HG02884 (cell line): Measurements from ENCODE around the gene NUBP1.
A peak's percentile ranks its signal among the peaks of the same experiment; 100 is the strongest.
"Not testable (repeated sequence)": the region's sequence is repeated elsewhere in the genome, so short reads cannot be mapped to it uniquely, and the experiment has no call there.

Experiments used
- ATAC-seq: cut with Tn5 transposase; IDR thresholded peaks from one replicate; pipeline ENCODE4 v1.9.1; 2021; ENCODE audit warnings: mild to moderate bottlenecking, moderate library complexity; ENCODE audit not compliant: unreplicated experiment

The NUBP1 gene

GRCh38 chr16:10743610-10744369 is at the start of gene NUBP1:
Gene NUBP1, plus strand, starts transcription at chr16:10743842. Its CDS starts 22 bp downstream, at chr16:10743864.
- peak; percentile 78 for ATAC-seq

DNA sequence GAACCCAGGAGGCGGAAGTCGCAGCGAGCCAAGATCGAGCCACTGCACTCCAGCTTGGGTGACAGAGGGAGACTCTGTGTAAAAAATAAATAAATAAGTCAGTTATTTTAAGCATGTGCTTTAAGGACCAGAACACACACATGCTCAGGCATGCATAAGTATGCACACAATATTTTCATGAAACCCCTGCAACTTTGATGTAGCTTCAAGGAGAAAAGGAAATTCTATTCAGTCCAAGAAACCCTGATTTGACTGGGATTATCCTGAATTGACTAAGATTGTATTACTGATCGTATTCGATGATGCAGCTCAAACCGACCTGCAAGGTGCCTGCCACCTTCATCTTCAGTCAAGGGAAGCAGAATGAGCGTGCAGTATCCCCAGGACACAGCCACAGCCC is 49.8 kb upstream of the NUBP1 start:
- ATAC-seq: no peak

DNA sequence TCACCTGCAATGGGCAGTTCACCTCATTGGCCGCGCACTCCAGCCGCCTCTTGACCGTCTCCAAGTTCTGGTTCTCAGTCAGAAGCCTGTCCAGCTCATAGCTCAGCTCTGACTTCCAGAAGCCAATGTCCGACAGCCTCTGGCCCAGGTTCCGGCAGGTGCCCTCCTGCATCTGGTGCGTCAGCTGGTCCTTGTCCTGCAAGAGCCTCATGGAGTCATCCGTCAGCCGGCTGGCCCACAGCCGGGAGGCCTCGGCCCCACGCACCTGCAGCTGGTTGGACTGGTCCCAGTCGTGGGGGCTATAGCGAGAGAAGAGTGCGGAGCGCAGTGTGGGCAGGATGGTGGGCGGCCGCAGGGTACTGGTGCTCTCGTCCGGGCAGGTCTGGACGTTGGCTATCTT is 49.3 kb upstream of the NUBP1 start:
- no peak for ATAC-seq

DNA sequence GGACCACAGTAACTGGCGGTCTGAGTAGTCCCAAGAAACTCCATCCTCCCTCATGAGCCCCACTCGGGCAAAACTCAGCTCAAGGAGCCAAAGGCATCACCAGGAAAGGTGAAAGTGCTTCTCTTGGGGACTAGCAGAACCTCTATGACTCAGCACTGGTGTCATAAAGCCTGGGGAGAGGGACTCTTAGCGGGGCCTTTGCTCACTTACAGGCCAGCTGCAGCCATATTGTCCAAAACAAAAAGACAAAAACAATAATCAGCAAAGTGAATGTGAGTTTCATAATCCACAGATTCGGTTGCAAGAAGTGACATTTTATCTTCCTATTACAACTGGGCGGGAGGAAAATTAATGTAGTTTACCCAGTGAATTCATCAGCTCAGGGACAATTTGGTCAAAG is 48.8 kb upstream of the NUBP1 start, which contains the start of gene TEKT5:
Gene TEKT5, minus strand, starts transcription at position 101 of the 400 bp plus-strand sequence. Its CDS starts 57 bp downstream, at position 44.
- ATAC-seq: no peak

- no peak for ATAC-seq
These were observed 43.9 kb upstream of the NUBP1 start for GRCh38 chr16:10699756-10700155.

GRCh38 chr16:10708969-10709368 is 34.7 kb upstream of the NUBP1 start:
- no peak for ATAC-seq

- no peak for ATAC-seq
These were observed 15.4 kb upstream of the NUBP1 start for GRCh38 chr16:10728003-10728887.

DNA sequence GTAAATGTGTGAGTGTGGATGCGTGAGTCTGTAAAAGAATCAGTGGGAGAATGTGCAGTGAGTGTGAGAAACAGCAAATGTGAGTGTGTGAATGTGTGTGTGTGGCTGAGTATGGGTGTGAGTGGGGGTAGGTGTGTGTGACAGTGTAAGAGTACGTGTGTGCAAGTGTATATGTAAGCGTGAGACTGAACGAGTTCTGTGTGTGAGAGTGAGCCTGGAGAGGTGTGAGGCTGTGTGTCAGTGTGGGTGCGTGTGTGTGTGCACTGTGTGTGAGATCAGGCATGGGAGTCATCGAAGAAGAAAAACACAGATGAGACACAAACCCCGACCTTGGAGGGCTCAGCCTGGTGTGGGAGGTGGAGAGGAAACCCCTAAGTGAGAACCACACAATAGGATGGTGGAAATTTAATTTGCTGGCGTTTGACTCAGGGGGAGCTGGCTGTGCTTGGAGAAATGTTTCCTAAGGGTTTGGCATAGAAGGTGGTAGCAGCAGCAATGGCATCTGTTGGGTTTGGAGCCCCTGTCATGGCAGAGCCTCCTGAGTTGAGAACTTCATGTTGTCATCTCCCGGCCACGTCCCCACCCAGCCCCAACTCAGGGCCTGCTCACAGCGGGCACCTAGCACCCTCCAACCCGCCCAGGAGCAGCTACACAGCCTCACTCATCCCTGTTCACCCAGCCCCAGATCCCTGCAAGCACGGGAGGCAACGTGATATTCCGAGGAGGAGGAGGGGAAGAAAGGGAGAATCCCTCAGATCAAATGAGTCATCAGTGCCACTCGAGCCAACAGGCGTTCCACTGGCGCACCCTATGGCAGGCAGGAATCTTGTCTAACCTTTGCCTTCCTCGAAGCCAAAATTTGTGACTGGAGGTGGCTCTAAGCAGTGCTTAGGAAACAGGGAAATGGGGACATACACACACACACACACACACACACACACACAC is 14.3 kb upstream of the NUBP1 start:
- ATAC-seq: no peak

DNA sequence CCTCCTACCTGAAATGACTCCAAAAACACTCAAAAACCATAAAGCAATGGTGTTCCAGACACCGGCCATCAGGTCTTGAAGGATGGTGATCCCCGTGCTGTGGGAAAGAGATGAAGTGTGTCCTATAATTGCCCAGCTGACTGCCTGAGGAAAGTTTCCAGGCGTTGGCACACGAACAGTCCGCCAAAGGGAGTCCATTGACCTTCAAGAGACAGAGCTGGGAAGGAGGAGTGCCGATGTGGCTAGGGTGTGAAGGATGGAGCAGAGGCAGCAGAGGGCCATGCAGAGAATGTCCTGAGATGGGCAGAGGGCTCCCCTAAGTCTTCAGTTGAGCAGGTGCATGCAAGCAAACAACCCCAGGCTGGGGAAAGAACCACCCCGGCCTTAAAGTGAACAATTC is 11.9 kb upstream of the NUBP1 start:
- ATAC-seq: no peak

GRCh38 chr16:10737068-10737625 is 6.5 kb upstream of the NUBP1 start:
- no peak for ATAC-seq

DNA sequence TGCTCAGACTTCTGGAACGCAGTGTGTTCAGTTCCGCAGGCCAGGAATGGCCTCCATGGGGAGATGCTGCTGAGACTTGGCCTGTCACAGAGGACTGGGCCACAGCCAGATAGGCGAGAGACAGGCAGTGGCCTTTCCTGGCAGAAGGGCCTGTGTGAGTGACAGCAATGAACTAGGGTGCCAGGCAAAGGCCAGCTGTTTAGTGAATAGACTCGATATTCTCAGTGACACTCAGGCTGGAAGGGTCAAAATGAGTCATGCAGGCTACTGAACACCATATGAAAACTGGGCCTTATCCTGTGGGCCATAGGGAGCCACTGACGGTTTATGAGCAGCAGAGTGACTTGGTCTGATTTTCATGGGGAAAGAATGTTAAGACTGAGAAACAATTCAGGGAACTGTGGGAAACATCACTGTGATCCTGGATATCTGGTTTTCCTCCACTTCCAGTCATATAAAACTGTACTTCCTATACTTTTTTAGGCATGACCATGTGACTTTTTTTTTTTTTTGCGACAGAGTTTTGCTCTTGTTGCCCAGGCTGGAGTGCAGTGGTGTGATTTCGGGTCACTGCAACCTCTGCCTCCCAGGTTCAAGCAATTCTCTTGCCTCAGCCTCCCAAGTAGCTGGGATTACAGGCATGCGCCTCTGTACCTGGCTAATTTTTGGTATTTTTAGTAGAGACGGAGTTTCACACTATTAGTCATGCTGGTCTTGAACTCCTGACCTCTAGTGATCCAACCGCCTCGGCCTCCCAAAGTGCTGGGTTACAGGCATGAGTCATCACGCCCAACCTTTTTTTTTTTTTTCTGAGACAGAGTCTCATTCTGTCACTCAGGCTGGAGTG is 5.2 kb upstream of the NUBP1 start:
- peak; percentile 59 for ATAC-seq

DNA sequence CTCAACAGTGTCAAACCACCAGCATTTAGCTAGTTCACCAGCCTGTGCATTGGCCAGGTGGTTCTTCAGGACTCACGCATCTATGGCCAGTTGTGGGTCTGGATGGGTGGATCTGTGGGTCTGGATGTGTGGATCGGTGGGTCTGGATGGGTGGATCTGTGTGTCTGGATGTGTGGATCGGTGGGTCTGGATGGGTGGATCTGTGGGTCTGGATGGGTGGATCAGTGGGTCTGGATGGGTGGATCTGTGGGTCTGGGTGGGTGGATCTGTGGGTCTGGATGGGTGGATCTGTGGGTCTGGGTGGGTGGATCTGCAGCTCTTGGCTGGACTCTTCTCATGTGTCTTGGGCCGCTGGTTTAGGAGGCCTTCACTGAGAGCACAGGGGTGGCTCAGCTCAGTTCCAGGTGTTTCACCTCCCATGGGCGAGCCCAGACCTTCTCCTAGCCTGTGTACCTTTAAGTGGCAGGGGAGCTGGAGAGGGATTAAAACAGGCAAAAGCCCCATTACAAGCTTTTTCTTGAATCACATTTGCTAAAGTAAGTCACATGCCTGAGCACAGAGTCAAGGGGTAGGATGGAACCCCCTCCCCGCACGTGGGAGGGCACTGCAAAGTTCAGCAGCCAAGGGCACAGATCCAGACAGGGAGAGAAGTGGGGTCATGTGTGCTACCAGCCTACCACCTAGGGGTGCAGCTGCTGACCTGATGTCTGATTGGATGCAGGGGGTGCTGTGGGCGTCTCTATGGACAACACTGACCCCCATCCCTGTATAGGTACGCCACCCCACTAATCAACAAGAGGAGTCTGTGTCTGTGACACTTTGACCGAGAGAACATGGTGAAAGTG is 3.4 kb upstream of the NUBP1 start:
- no peak for ATAC-seq

GRCh38 chr16:10740845-10741208 is 2.8 kb upstream of the NUBP1 start:
- no peak for ATAC-seq

DNA sequence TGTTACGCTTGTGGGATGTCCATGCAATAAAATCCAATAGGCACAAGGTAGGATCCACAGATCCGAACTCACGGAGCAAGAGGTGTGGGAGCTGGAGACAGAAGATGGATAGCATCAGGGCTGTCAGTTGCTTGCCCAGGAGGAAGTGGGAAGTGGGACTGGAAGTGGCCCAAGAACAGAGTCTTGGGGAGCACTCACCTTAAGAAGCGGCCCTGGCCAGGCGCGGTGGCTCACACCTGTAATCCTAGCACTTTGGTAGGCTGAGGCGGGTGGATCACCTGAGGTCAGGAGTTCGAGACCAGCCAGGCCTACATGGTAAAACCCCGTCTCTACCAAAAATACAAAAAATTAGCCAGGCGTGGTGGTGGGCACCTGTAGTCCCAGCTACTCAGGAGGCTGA is 2.4 kb upstream of the NUBP1 start:
- ATAC-seq: not testable (repeated sequence)

DNA sequence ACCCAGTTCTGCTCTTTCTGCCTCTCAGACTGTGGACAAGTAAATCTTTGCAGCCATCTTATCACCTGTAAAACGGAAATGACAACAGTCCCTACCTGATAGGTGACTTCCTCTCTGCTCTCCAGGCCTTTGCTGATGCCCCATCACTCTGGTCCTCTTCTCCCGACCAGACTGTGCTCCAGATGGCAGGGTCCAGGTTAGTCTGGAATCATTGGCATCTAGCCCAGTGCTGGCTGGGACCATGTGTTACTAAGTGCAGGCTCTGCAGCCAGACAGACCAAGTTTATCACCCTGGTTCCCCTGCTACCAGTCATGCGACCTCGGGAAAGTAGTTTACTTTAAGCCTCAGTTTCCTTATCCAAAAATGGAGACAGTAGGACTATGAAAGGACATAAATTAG is 1.8 kb upstream of the NUBP1 start:
- ATAC-seq: no peak

DNA sequence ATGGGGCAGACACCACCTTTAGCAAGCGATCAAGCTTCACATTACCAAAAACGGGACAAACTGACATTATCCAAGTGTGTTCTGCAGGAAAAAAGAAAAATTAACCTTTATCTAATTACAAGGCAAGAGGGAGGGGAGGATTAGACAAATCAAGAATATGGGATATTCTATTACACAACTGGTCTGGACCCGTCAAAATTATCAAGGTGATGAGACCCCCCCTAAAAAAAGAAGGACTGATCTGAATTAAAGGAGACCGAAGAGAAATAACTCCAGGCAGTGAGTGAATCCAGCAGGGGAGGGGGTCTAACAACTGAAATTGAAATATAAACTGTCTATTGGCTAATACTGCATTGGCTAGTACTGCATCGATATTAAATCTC is 424 bp upstream of the NUBP1 start:
- no peak for ATAC-seq

GRCh38 chr16:10744370-10745030 is 858 bp downstream of the NUBP1 start:
- ATAC-seq: no peak

DNA sequence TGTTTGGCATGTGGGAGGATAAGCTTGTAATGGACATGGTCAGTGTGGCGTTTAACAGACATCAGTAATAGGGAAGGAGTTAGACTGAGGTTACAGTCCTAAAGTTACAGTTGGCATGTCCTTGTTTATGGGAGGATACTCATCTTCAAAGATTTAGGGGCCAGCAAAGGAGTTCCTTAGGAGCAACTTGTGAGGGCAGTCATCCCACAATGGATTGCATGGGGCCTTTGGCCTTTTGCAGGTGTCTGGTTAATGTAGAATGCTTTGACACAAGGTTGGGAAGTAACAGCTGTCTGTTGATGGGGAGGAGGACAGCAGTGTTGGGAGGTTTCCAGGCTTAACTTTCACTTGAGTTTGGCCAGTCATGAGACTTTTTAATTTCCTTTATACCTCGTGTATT is 2.2 kb downstream of the NUBP1 start:
- ATAC-seq: no peak
